ENCODE results near the gene MAG. TPM values are rescaled to one million over a fixed set of nuclear protein-coding genes. Genes with fewer than 3 reads are reported as not detected.

The MAG gene
- total and polyA plus RNA-seq, 2 of the 13 experiments (the other 11 are each of a cell fraction or from before 2014, with no cell fraction given), result 0.20 to 1.3 TPM

- TF ChIP-seq ZNF703 (CRISPR knock-in tag; IDR thresholded peaks at IDR 0.05; ENCODE audit: borderline replicate concordance), result no peak
- no peak for TF ChIP-seq AHR (CRISPR knock-in tag; IDR thresholded peaks at IDR 0.05)
- no peak for TF ChIP-seq ATF6 (CRISPR knock-in tag; conservative IDR thresholded peaks at IDR 0.05)
- TF ChIP-seq BRF2 (CRISPR knock-in tag; IDR thresholded peaks at IDR 0.05), result no peak
- no peak for TF ChIP-seq KLF6 (CRISPR knock-in tag; IDR thresholded peaks at IDR 0.05)
- TF ChIP-seq SMAD3 (CRISPR knock-in tag; IDR thresholded peaks at IDR 0.05), result no peak
- TF ChIP-seq TCF12 (IDR thresholded peaks at IDR 0.05), result no peak
- TF ChIP-seq TCF12 (CRISPR knock-in tag; IDR thresholded peaks at IDR 0.05), result no peak
- TF ChIP-seq ZIK1 (CRISPR knock-in tag; IDR thresholded peaks at IDR 0.05; ENCODE audit: borderline replicate concordance, low read depth), result no peak
- no peak for TF ChIP-seq AGO1 (IDR thresholded peaks at IDR 0.05; ENCODE audit: low read depth, low read length, poor library complexity, severe bottlenecking)
- TF ChIP-seq NR2C2 (CRISPR knock-in tag; IDR thresholded peaks at IDR 0.05; ENCODE audit: borderline replicate concordance), result no peak; the same call in 1 of the 2 replicates
- TF ChIP-seq SCMH1 (CRISPR knock-in tag; IDR thresholded peaks at IDR 0.05; ENCODE audit: borderline replicate concordance), result no peak
- TF ChIP-seq TBX3 (IDR thresholded peaks at IDR 0.05; ENCODE audit: borderline replicate concordance), result no peak
- no peak for TF ChIP-seq ESRRA (CRISPR knock-in tag; IDR thresholded peaks at IDR 0.05; ENCODE audit: low read depth)
- no peak for TF ChIP-seq AFF4 (CRISPR knock-in tag; IDR thresholded peaks at IDR 0.05)
- peak; percentile 86 for TF ChIP-seq SOX5 (CRISPR knock-in tag; IDR thresholded peaks at IDR 0.05; ENCODE audit: borderline replicate concordance)
- TF ChIP-seq ZNF773 (CRISPR knock-in tag; IDR thresholded peaks at IDR 0.05; ENCODE audit: borderline replicate concordance), result no peak
- peak; percentile 65; the same call in 1 of the 2 replicates for TF ChIP-seq ZNF280D (CRISPR knock-in tag; IDR thresholded peaks at IDR 0.05)
Measured at GRCh38 chr19:35253316-35254286, 38.4 kb upstream of the MAG start (continued).
